ENCODE data around the gene COBLL1. TPM values are rescaled to one million over a fixed set of nuclear protein-coding genes. Genes with fewer than 3 reads are reported as not detected.

The COBLL1 gene
- total and polyA plus RNA-seq, 9 donors, result 11.5 to 56.8 (median 38.4) TPM

GRCh38 chr2:164655750-164656149 lies 185.9 kb downstream of the COBLL1 start:
- TF ChIP-seq EP300 (IDR thresholded peaks at IDR 0.05) (no peak), POLR2A (IDR thresholded peaks at IDR 0.05) (no peak), CTCF (IDR thresholded peaks at IDR 0.05) (no peak)
- H3K27me3 ChIP-seq, result no peaks in the 10 kb centered on the region
- 83 to 90% (median 84%) methylated on average over 2 of the region's 2 CpGs for WGBS, 3 donors

GRCh38 chr2:164655336-164655735 lies 186.3 kb downstream of the COBLL1 start:
- H3K36me3 ChIP-seq, result no peaks in the 10 kb centered on the region
- no peak overlapping the region for H3K27ac ChIP-seq
- no peaks in the 10 kb centered on the region for H3K27me3 ChIP-seq
- intact Hi-C loops (cut with DNase I), result no loop called here
- H3K4me1 ChIP-seq (ENCODE audit: insufficient read depth), result no peaks in the 10 kb centered on the region
- TF ChIP-seq EP300 (IDR thresholded peaks at IDR 0.05) (no peak), CTCF (IDR thresholded peaks at IDR 0.05) (no peak), POLR2A (IDR thresholded peaks at IDR 0.05) (no peak)
- DNase-seq, result no peak
- H3K4me3 ChIP-seq, result no peak overlapping the region
- no peaks in the 10 kb centered on the region for H3K9me3 ChIP-seq

More at GRCh38 chr2:164655750-164656149, 185.9 kb downstream of the COBLL1 start:
- DNase-seq, result no peak
- no peak overlapping the region for H3K4me3 ChIP-seq
- no peaks in the 10 kb centered on the region for H3K9me3 ChIP-seq
- H3K36me3 ChIP-seq, result no peaks in the 10 kb centered on the region
- intact Hi-C loops (cut with DNase I), result no loop called here
- H3K4me1 ChIP-seq (ENCODE audit: insufficient read depth), result no peaks in the 10 kb centered on the region
- H3K27ac ChIP-seq, result no peak overlapping the region

- Histone ChIP-seq H3K9me3 (no peaks in the 10 kb centered on the region), H3K27me3 (no peaks in the 10 kb centered on the region), H3K36me3 (no peaks in the 10 kb centered on the region), H3K27ac (no peak overlapping the region), H3K4me1 (ENCODE audit: insufficient read depth) (no peaks in the 10 kb centered on the region), H3K4me3 (no peak overlapping the region)
- no peak for TF ChIP-seq CTCF (IDR thresholded peaks at IDR 0.05)
- WGBS, 3 donors, result 50 to 60% (median 55%) methylated on average over 1 of the region's 1 CpG
- intact Hi-C loops (cut with DNase I), result no loop called here
- DNase-seq, result no peak
Observed at GRCh38 chr2:164651361-164651760, 190.3 kb downstream of the COBLL1 start.

- H3K27me3 ChIP-seq, result no peaks in the 10 kb centered on the region
- no peaks in the 10 kb centered on the region for H3K36me3 ChIP-seq
- no peak overlapping the region for H3K4me3 ChIP-seq
- H3K27ac ChIP-seq, result no peak overlapping the region
- WGBS, 3 donors, result 95 to 97% (median 95%) methylated on average over 1 of the region's 1 CpG
- TF ChIP-seq EP300 (IDR thresholded peaks at IDR 0.05), result no peak
- TF ChIP-seq POLR2A (IDR thresholded peaks at IDR 0.05), result no peak
- no peak for TF ChIP-seq CTCF (IDR thresholded peaks at IDR 0.05)
- no peak for DNase-seq
- H3K9me3 ChIP-seq, result no peaks in the 10 kb centered on the region
- intact Hi-C loops (cut with DNase I), result no loop called here
- H3K4me1 ChIP-seq (ENCODE audit: insufficient read depth), result no peaks in the 10 kb centered on the region
Observed at GRCh38 chr2:164644036-164644700, 197.5 kb downstream of the COBLL1 start.
